ENCODE data around the gene TSKU. TPM values are rescaled to one million over a fixed set of nuclear protein-coding genes. Genes with fewer than 3 reads are reported as not detected.

The TSKU gene
- total RNA-seq, 1 donor from 2014 or later = 57.9 TPM

- H3K27me3 ChIP-seq (ENCODE audit: insufficient read depth, low read length) = peaks cover 11% of the 10 kb centered on the region
- H3K79me2 ChIP-seq (ENCODE audit: insufficient read depth, low read length) = no peaks in the 10 kb centered on the region
- DNase-seq (ENCODE audit: low read depth) = no peak
- H3K4me3 ChIP-seq (ENCODE audit: insufficient read depth, low read depth, low read length) = no peak overlapping the region
- H3K9me3 Mint-ChIP-seq (ENCODE audit: unreplicated experiment) = peaks cover under 1% of the 10 kb centered on the region
- H3K36me3 ChIP-seq (ENCODE audit: insufficient read depth, low read length) = no peaks in the 10 kb centered on the region
- H3K27ac ChIP-seq (ENCODE audit: low read depth, low read length) = no peak overlapping the region
- H3K4me3 Mint-ChIP-seq (ENCODE audit: unreplicated experiment) = no peak overlapping the region
- H3K27me3 Mint-ChIP-seq (ENCODE audit: low read depth, unreplicated experiment) = peaks cover 23% of the 10 kb centered on the region
- TF ChIP-seq CTCF (IDR thresholded peaks at IDR 0.05; ENCODE audit: insufficient read depth, low read depth, low read length) (no peak), EZH2 (IDR thresholded peaks at IDR 0.05; ENCODE audit: insufficient read depth, low read length) (no peak)
- H3K4me1 ChIP-seq (ENCODE audit: insufficient read depth, low read length) = no peaks in the 10 kb centered on the region
- H3K4me1 Mint-ChIP-seq (ENCODE audit: low read depth, unreplicated experiment) = no peaks in the 10 kb centered on the region
- no peaks in the 10 kb centered on the region for H4K20me1 ChIP-seq (ENCODE audit: insufficient read depth, low read length)
- no peak overlapping the region for H3K4me2 ChIP-seq (ENCODE audit: low read length)
- H3K36me3 Mint-ChIP-seq (ENCODE audit: low read depth, unreplicated experiment) = no peaks in the 10 kb centered on the region
- no peak overlapping the region for H3K9ac ChIP-seq (ENCODE audit: low read length)
- H3K9me3 ChIP-seq (ENCODE audit: insufficient read depth, low read depth, low read length) = no peaks in the 10 kb centered on the region
- no peak overlapping the region for H3K27ac Mint-ChIP-seq (ENCODE audit: unreplicated experiment)
- no peak overlapping the region for H2AFZ ChIP-seq (ENCODE audit: low read depth, low read length)
- FAIRE-seq = no peak
These were observed 51.0 kb downstream of the TSKU start for GRCh38 chr11:76834151-76834550.

GRCh38 chr11:76835036-76835435 lies 51.9 kb downstream of the TSKU start:
- Histone ChIP-seq H3K27ac (ENCODE audit: low read depth, low read length) (no peak overlapping the region), H3K27me3 (ENCODE audit: insufficient read depth, low read length) (peaks cover 14% of the 10 kb centered on the region), H3K9ac (ENCODE audit: low read length) (no peak overlapping the region), H3K4me2 (ENCODE audit: low read length) (no peak overlapping the region), H2AFZ (ENCODE audit: low read depth, low read length) (no peak overlapping the region), H4K20me1 (ENCODE audit: insufficient read depth, low read length) (no peaks in the 10 kb centered on the region), H3K79me2 (ENCODE audit: insufficient read depth, low read length) (no peaks in the 10 kb centered on the region), H3K4me3 (ENCODE audit: insufficient read depth, low read depth, low read length) (no peak overlapping the region), H3K4me1 (ENCODE audit: insufficient read depth, low read length) (no peaks in the 10 kb centered on the region), H3K9me3 (ENCODE audit: insufficient read depth, low read depth, low read length) (no peaks in the 10 kb centered on the region), H3K36me3 (ENCODE audit: insufficient read depth, low read length) (no peaks in the 10 kb centered on the region)
- TF ChIP-seq CTCF (IDR thresholded peaks at IDR 0.05; ENCODE audit: insufficient read depth, low read depth, low read length) = no peak
- no peak for TF ChIP-seq EZH2 (IDR thresholded peaks at IDR 0.05; ENCODE audit: insufficient read depth, low read length)
- Mint-ChIP-seq H3K27me3 (ENCODE audit: low read depth, unreplicated experiment) (peaks cover 21% of the 10 kb centered on the region), H3K27ac (ENCODE audit: unreplicated experiment) (no peak overlapping the region), H3K9me3 (ENCODE audit: unreplicated experiment) (no peaks in the 10 kb centered on the region), H3K36me3 (ENCODE audit: low read depth, unreplicated experiment) (no peaks in the 10 kb centered on the region), H3K4me1 (ENCODE audit: low read depth, unreplicated experiment) (peaks cover 3% of the 10 kb centered on the region), H3K4me3 (ENCODE audit: unreplicated experiment) (no peak overlapping the region)
- FAIRE-seq (no peak), DNase-seq (ENCODE audit: low read depth) (no peak)

- Histone ChIP-seq H3K9me3 (ENCODE audit: insufficient read depth, low read depth, low read length) (no peaks in the 10 kb centered on the region), H3K27me3 (ENCODE audit: insufficient read depth, low read length) (peaks cover 14% of the 10 kb centered on the region), H3K27ac (ENCODE audit: low read depth, low read length) (no peak overlapping the region), H2AFZ (ENCODE audit: low read depth, low read length) (no peak overlapping the region), H3K36me3 (ENCODE audit: insufficient read depth, low read length) (no peaks in the 10 kb centered on the region), H4K20me1 (ENCODE audit: insufficient read depth, low read length) (no peaks in the 10 kb centered on the region), H3K9ac (ENCODE audit: low read length) (no peak overlapping the region), H3K4me2 (ENCODE audit: low read length) (no peak overlapping the region), H3K4me3 (ENCODE audit: insufficient read depth, low read depth, low read length) (no peak overlapping the region), H3K4me1 (ENCODE audit: insufficient read depth, low read length) (no peaks in the 10 kb centered on the region), H3K79me2 (ENCODE audit: insufficient read depth, low read length) (no peaks in the 10 kb centered on the region)
- H3K9me3 Mint-ChIP-seq (ENCODE audit: unreplicated experiment) = no peaks in the 10 kb centered on the region
- no peak overlapping the region for H3K4me3 Mint-ChIP-seq (ENCODE audit: unreplicated experiment)
- no peak overlapping the region for H3K27ac Mint-ChIP-seq (ENCODE audit: unreplicated experiment)
- FAIRE-seq = no peak
- H3K4me1 Mint-ChIP-seq (ENCODE audit: low read depth, unreplicated experiment) = peaks cover 3% of the 10 kb centered on the region
- no peak for TF ChIP-seq CTCF (IDR thresholded peaks at IDR 0.05; ENCODE audit: insufficient read depth, low read depth, low read length)
- peak; percentile 61 for DNase-seq (ENCODE audit: low read depth)
- peaks cover 14% of the 10 kb centered on the region for H3K27me3 Mint-ChIP-seq (ENCODE audit: low read depth, unreplicated experiment)
- no peaks in the 10 kb centered on the region for H3K36me3 Mint-ChIP-seq (ENCODE audit: low read depth, unreplicated experiment)
These were observed 52.9 kb downstream of the TSKU start for GRCh38 chr11:76835928-76836612.
